H9 (cell line): Measurements from ENCODE around the gene NFKBIZ. TPM values are rescaled to one million over a fixed set of nuclear protein-coding genes. Genes with fewer than 3 reads are reported as not detected.

Experiments
- DNase-seq: peaks from one replicate; pipeline ENCODE4 v3.0.0-alpha.2; 2017
- H2AFZ ChIP-seq: one replicate; pipeline ENCODE4 v1.6.1; 2013; ENCODE audit warnings: mild to moderate bottlenecking, low read length, control low read depth, moderate library complexity
- H2AK5ac ChIP-seq: 2 replicates; pipeline ENCODE4 v1.6.1; 2013; ENCODE audit warnings: low read length, control low read depth, mixed read lengths; ENCODE audit not compliant: insufficient read length
- H2BK120ac ChIP-seq: one replicate; pipeline ENCODE4 v1.6.1; 2013; ENCODE audit warnings: low read depth, mild to moderate bottlenecking, low read length, control low read depth, inconsistent platforms; ENCODE audit not compliant: poor library complexity, severe bottlenecking
- H2BK12ac ChIP-seq: 2 replicates; pipeline ENCODE4 v1.6.1; 2013; ENCODE audit warnings: low read length, control low read depth, mixed read lengths, low read depth; ENCODE audit not compliant: insufficient read length
- H2BK15ac ChIP-seq: 2 replicates; pipeline ENCODE4 v1.6.1; 2013; ENCODE audit warnings: low read depth, low read length, control low read depth
- H2BK20ac ChIP-seq: one replicate; pipeline ENCODE4 v1.6.1; 2013; ENCODE audit warnings: low read depth, mild to moderate bottlenecking, low read length, control low read depth, inconsistent platforms; ENCODE audit not compliant: poor library complexity, severe bottlenecking
- H2BK5ac ChIP-seq: 2 replicates; pipeline ENCODE4 v1.6.1; 2013; ENCODE audit warnings: low read length, control low read depth, mixed read lengths; ENCODE audit not compliant: insufficient read length
- H3K14ac ChIP-seq: 2 replicates; pipeline ENCODE4 v1.6.1; 2013; ENCODE audit warnings: low read length, control low read depth; ENCODE audit not compliant: insufficient read depth
- H3K18ac ChIP-seq: 2 replicates; pipeline ENCODE4 v1.6.1; 2013; ENCODE audit warnings: low read depth, mild to moderate bottlenecking, mixed read lengths, low read length, control low read depth; ENCODE audit not compliant: insufficient read length
- H3K23ac ChIP-seq: 2 replicates; pipeline ENCODE4 v1.6.1; 2013; ENCODE audit warnings: low read length, control low read depth, mixed read lengths, low read depth; ENCODE audit not compliant: insufficient read length
- H3K23me2 ChIP-seq: 2 replicates; pipeline ENCODE4 v1.6.1; 2013; ENCODE audit warnings: low read depth, mild to moderate bottlenecking, mixed read lengths, low read length, control low read depth; ENCODE audit not compliant: insufficient read length, poor library complexity, severe bottlenecking
- H3K27ac ChIP-seq: 2 replicates; pipeline ENCODE4 v1.5.1; 2013; ENCODE audit warnings: low read length, control low read depth, mixed read lengths, low read depth; ENCODE audit not compliant: insufficient read length
- H3K27me3 ChIP-seq: 2 replicates; pipeline ENCODE4 v1.6.1; 2013; ENCODE audit warnings: low read length, control low read depth, inconsistent platforms; ENCODE audit not compliant: insufficient read depth
- H3K4ac ChIP-seq: 2 replicates; pipeline ENCODE4 v1.6.1; 2013; ENCODE audit warnings: low read depth, mild to moderate bottlenecking, control low read depth, inconsistent platforms, low read length, moderate library complexity
- H3K4me1 ChIP-seq: 2 replicates; pipeline ENCODE4 v1.6.1; 2013; ENCODE audit warnings: low read length, control low read depth, inconsistent platforms; ENCODE audit not compliant: insufficient read depth
- H3K4me2 ChIP-seq: 2 replicates; pipeline ENCODE4 v1.6.1; 2013; ENCODE audit warnings: low read length, control low read depth, mixed read lengths; ENCODE audit not compliant: insufficient read length, insufficient read depth
- H3K56ac ChIP-seq: 2 replicates; pipeline ENCODE4 v1.6.1; 2013; ENCODE audit warnings: low read depth, mild to moderate bottlenecking, mixed read lengths, low read length, control low read depth; ENCODE audit not compliant: insufficient read length
- H3K79me1 ChIP-seq: 2 replicates; pipeline ENCODE4 v1.6.1; 2013; ENCODE audit warnings: low read depth, mild to moderate bottlenecking, moderate library complexity, low read length, control low read depth, inconsistent platforms; ENCODE audit not compliant: insufficient read depth, poor library complexity, severe bottlenecking
- H3K79me2 ChIP-seq: 2 replicates; pipeline ENCODE4 v1.6.1; 2013; ENCODE audit warnings: low read length, control low read depth, inconsistent platforms; ENCODE audit not compliant: insufficient read depth
- H3K9ac ChIP-seq: 2 replicates; pipeline ENCODE4 v1.6.1; 2013; ENCODE audit warnings: low read length, control low read depth, mixed read lengths; ENCODE audit not compliant: insufficient read length; ENCODE audit errors: extremely low read depth
- H3K9me3 ChIP-seq: one replicate; pipeline ENCODE4 v1.6.1; 2013; ENCODE audit warnings: low read depth, low read length, inconsistent platforms; ENCODE audit not compliant: control insufficient read depth
- H3T11ph ChIP-seq: one replicate; pipeline ENCODE4 v1.6.1; 2013; ENCODE audit warnings: mild to moderate bottlenecking, low read length, control low read depth, inconsistent platforms
- H4K20me1 ChIP-seq: one replicate; pipeline ENCODE4 v1.6.1; 2013; ENCODE audit not compliant: control insufficient read depth, insufficient read length, insufficient read depth
- H4K5ac ChIP-seq: 2 replicates; pipeline ENCODE4 v1.6.1; 2013; ENCODE audit warnings: low read depth, mild to moderate bottlenecking, mixed read lengths, low read length, control low read depth; ENCODE audit not compliant: insufficient read length
- H4K8ac ChIP-seq: replicated peaks from 2 replicates; pipeline ENCODE4 v1.6.1; 2013; ENCODE audit warnings: low read length, control low read depth, mixed read lengths, low read depth; ENCODE audit not compliant: insufficient read length
- H4K91ac ChIP-seq: 2 replicates; pipeline ENCODE4 v1.6.1; 2013; ENCODE audit warnings: low read depth, mild to moderate bottlenecking, moderate library complexity, mixed read lengths, low read length, control low read depth; ENCODE audit not compliant: insufficient read length
- H3K27ac Mint-ChIP-seq, 3 experiments: 2 replicates in 2 of 3; 3 replicates in 1 of 3; pipeline ENCODE4 v1.8.0; 2020 to 2021; ENCODE audit warnings: mixed read lengths in 3 of 3, mild to moderate bottlenecking in 1 of 3, moderate library complexity in 1 of 3
- H3K27me3 Mint-ChIP-seq: 2 replicates; pipeline ENCODE4 v1.8.0; 2021; ENCODE audit warnings: low read depth, mild to moderate bottlenecking, moderate library complexity, mixed read lengths
- H3K36me3 Mint-ChIP-seq, 3 experiments: 2 replicates in 2 of 3; 3 replicates in 1 of 3; pipeline ENCODE4 v1.8.0; 2020 to 2021; ENCODE audit warnings: low read depth in 3 of 3, mixed read lengths in 3 of 3; ENCODE audit not compliant: insufficient read depth in 1 of 3
- H3K4me1 Mint-ChIP-seq, 2 experiments: 2 replicates each; pipeline ENCODE4 v1.8.0; 2020; ENCODE audit warnings: mixed read lengths in 2 of 2
- H3K4me3 Mint-ChIP-seq, 2 experiments: 2 replicates in 1 of 2; 3 replicates in 1 of 2; pipeline ENCODE4 v1.8.0; 2020 to 2021; ENCODE audit warnings: mild to moderate bottlenecking in 2 of 2, mixed read lengths in 2 of 2, moderate library complexity in 1 of 2
- H3K9me3 Mint-ChIP-seq, 2 experiments: 2 replicates in 1 of 2; 3 replicates in 1 of 2; pipeline ENCODE4 v1.8.0; 2020; ENCODE audit warnings: mild to moderate bottlenecking in 2 of 2, mixed read lengths in 2 of 2, moderate library complexity in 1 of 2
- CTCF ChIP-seq: fragments of 200-600 bp; sonication (generic); conservative IDR thresholded peaks from 3 replicates; pipeline ENCODE4 v1.8.0; 2021; ENCODE audit warnings: antibody characterized with exemption, mild to moderate bottlenecking
- total RNA-seq: library from RNA; stranded (reverse); gene quantifications from 2 replicates; pipeline ENCODE4 v1.2.1, GENCODE V29; 2021

Gene NFKBIZ
- total RNA-seq, 1 experiment from 2014 or later, result 11.1 TPM

GRCh38 chr3:101809178-101810021, 39.9 kb upstream of the NFKBIZ start:
- Mint-ChIP-seq H3K4me3 (no peak overlapping the region), H3K36me3 (peaks cover 0 to 2% (median 2%) of the 10 kb centered on the region in 3 experiments; a peak in 5 of 7 replicates), H3K27me3 (no peaks in the 10 kb centered on the region), H3K4me1 (peaks cover 7 to 10% of the 10 kb centered on the region in 2 experiments), H3K27ac (no peak overlapping the region), H3K9me3 (no peaks in the 10 kb centered on the region)
- H3T11ph ChIP-seq, result no peak overlapping the region
- H3K23ac ChIP-seq, result no peak overlapping the region
- H3K14ac ChIP-seq, result no peak overlapping the region
- no peaks in the 10 kb centered on the region for H3K79me2 ChIP-seq
- peak; percentile 79 for TF ChIP-seq CTCF
- H4K91ac ChIP-seq, result no peak overlapping the region
- H3K79me1 ChIP-seq, result no peaks in the 10 kb centered on the region
- H2BK20ac ChIP-seq, result no peak overlapping the region
- H2BK5ac ChIP-seq, result no peak overlapping the region
- no peak overlapping the region for H3K4me2 ChIP-seq
- H3K4ac ChIP-seq, result no peak overlapping the region
- H2BK12ac ChIP-seq, result no peak overlapping the region
- H3K9ac ChIP-seq, result no peak overlapping the region
- no peak overlapping the region for H4K8ac ChIP-seq
- H2BK15ac ChIP-seq, result no peak overlapping the region
- H4K5ac ChIP-seq, result no peak overlapping the region
- no peaks in the 10 kb centered on the region for H4K20me1 ChIP-seq
- no peak overlapping the region for H2AK5ac ChIP-seq
- no peak overlapping the region for H3K56ac ChIP-seq
- no peak for DNase-seq
- H2BK120ac ChIP-seq, result no peak overlapping the region
- H3K18ac ChIP-seq, result no peak overlapping the region
- no peaks in the 10 kb centered on the region for H3K9me3 ChIP-seq
- H3K27ac ChIP-seq, result no peak overlapping the region
- H2AFZ ChIP-seq, result no peak overlapping the region
- no peaks in the 10 kb centered on the region for H3K23me2 ChIP-seq
- no peaks in the 10 kb centered on the region for H3K27me3 ChIP-seq
- H3K4me1 ChIP-seq, result no peaks in the 10 kb centered on the region
